ENCODE data around the gene SLC26A2. TPM values are rescaled to one million over a fixed set of nuclear protein-coding genes. Genes with fewer than 3 reads are reported as not detected.

Gene SLC26A2
- total and polyA plus RNA-seq, 2 donors from 2014 or later: 2.2 to 18.4 TPM

GRCh38 chr5:150009671-150010387, 49.3 kb downstream of the SLC26A2 start:
- H3K27me3 ChIP-seq (ENCODE audit: control insufficient read depth, insufficient read depth, low read length): no peaks in the 10 kb centered on the region
- H3K9ac ChIP-seq (ENCODE audit: low read length in 3 of 3): no peak overlapping the region
- H3K9me3 ChIP-seq (ENCODE audit: control insufficient read depth in 2 of 3, insufficient read depth in 1 of 3, low read length in 3 of 3): no peaks in the 10 kb centered on the region
- TF ChIP-seq CTCF (IDR thresholded peaks at IDR 0.05; ENCODE audit: borderline replicate concordance, extremely low read depth, insufficient read depth): no peak
- H3K4me3 ChIP-seq (ENCODE audit: low read length in 3 of 3): no peak overlapping the region
- FAIRE-seq (no peak), DNase-seq (no peak)
- intact Hi-C loops (cut with DNase I): no loop called here
- H3K27ac ChIP-seq (ENCODE audit: low read depth in 2 of 2, low read length in 2 of 2): no peak overlapping the region
- H3K4me1 ChIP-seq (ENCODE audit: control insufficient read depth in 2 of 3, insufficient read depth in 2 of 3, low read depth in 1 of 3, low read length in 3 of 3): no peaks in the 10 kb centered on the region
- peaks cover 7 to 56% (median 49%) of the 10 kb centered on the region in 3 donors for H3K36me3 ChIP-seq (ENCODE audit: control insufficient read depth in 2 of 3, insufficient read depth in 3 of 3, low read length in 3 of 3)

- Histone ChIP-seq H3K27me3 (ENCODE audit: control insufficient read depth, insufficient read depth, low read length) (no peaks in the 10 kb centered on the region), H3K9ac (ENCODE audit: low read length in 3 of 3) (no peak overlapping the region), H3K4me3 (ENCODE audit: low read length in 3 of 3) (no peak overlapping the region), H3K36me3 (ENCODE audit: control insufficient read depth in 2 of 3, insufficient read depth in 3 of 3, low read length in 3 of 3) (peaks cover 17 to 81% (median 53%) of the 10 kb centered on the region in 3 donors), H3K27ac (ENCODE audit: low read depth in 2 of 2, low read length in 2 of 2) (no peak overlapping the region), H3K9me3 (ENCODE audit: control insufficient read depth in 2 of 3, insufficient read depth in 1 of 3, low read length in 3 of 3) (no peaks in the 10 kb centered on the region), H3K4me1 (ENCODE audit: control insufficient read depth in 2 of 3, insufficient read depth in 2 of 3, low read depth in 1 of 3, low read length in 3 of 3) (no peaks in the 10 kb centered on the region)
- FAIRE-seq (no peak), DNase-seq (no peak)
- TF ChIP-seq CTCF (IDR thresholded peaks at IDR 0.05; ENCODE audit: borderline replicate concordance, extremely low read depth, insufficient read depth): no peak
- intact Hi-C loops (cut with DNase I): no loop called here
Observed at GRCh38 chr5:150013931-150014330, 53.4 kb downstream of the SLC26A2 start.

DNA sequence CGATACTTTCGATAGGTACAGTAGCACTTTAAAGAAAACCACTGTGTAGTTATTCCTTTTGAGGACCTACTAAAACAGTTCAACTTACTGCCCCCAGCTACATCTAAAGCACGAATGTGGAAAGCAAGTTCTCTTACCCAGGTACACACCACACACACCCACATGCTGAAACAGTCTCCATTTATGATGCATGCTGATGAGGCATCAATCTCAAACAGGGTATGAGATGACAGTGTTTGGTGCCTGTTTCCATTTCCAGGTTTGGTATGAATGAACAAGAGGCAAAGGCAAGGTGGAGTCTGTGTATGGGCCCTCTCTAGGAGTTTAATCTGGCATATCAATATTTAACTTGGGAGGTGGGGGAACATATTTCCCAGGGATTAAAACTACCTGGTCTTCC, 53.9 kb downstream of the SLC26A2 start:
- FAIRE-seq (no peak), DNase-seq (no peak)
- no peaks in the 10 kb centered on the region for H3K9me3 ChIP-seq (ENCODE audit: control insufficient read depth in 2 of 3, insufficient read depth in 1 of 3, low read length in 3 of 3)
- no peaks in the 10 kb centered on the region for H3K4me1 ChIP-seq (ENCODE audit: control insufficient read depth in 2 of 3, insufficient read depth in 2 of 3, low read depth in 1 of 3, low read length in 3 of 3)
- intact Hi-C loops (cut with DNase I): no loop called here
- H3K27me3 ChIP-seq (ENCODE audit: control insufficient read depth, insufficient read depth, low read length): no peaks in the 10 kb centered on the region
- peaks cover 21 to 85% (median 50%) of the 10 kb centered on the region in 3 donors for H3K36me3 ChIP-seq (ENCODE audit: control insufficient read depth in 2 of 3, insufficient read depth in 3 of 3, low read length in 3 of 3)
- no peak overlapping the region for H3K4me3 ChIP-seq (ENCODE audit: low read length in 3 of 3)
- no peak overlapping the region for H3K9ac ChIP-seq (ENCODE audit: low read length in 3 of 3)
- no peak overlapping the region for H3K27ac ChIP-seq (ENCODE audit: low read depth in 2 of 2, low read length in 2 of 2)
- no peak for TF ChIP-seq CTCF (IDR thresholded peaks at IDR 0.05; ENCODE audit: borderline replicate concordance, extremely low read depth, insufficient read depth)
